Activated gamma-delta T cell treated with anti-CD3 and anti-CD28 coated beads, Interleukin-2, amount 50 U/mL, for 16 hours (primary cell): Measurements from ENCODE around the gene ZNF646.

Experiments used
- DNase-seq: peaks from one replicate; pipeline ENCODE4 v3.0.0-alpha.2; 2020; ENCODE audit warnings: low read depth

ZNF646 gene

GRCh38 chr16:31073970-31074813 lies at the start of gene ZNF646, which contains the start of gene ZNF668:
ZNF646 (plus strand) TSS chr16:31074422; CDS start chr16:31076325, 1,903 bp downstream.
ZNF668 (minus strand) TSS chr16:31074240; CDS start chr16:31064459, 9,781 bp downstream.
- peak; percentile 97 for DNase-seq

GRCh38 chr16:31025339-31025738 lies 48.9 kb upstream of the ZNF646 start:
- no peak for DNase-seq

- DNase-seq: no peak
Measured at GRCh38 chr16:31029272-31029671, 45.0 kb upstream of the ZNF646 start.

GRCh38 chr16:31031276-31031675 lies 42.9 kb upstream of the ZNF646 start:
- no peak for DNase-seq

- peak; percentile 95 for DNase-seq
Measured at GRCh38 chr16:31032736-31033708, 41.2 kb upstream of the ZNF646 start, which contains the start of gene STX4. STX4 (plus strand) TSS chr16:31033558; CDS start chr16:31033806, 248 bp downstream.

GRCh38 chr16:31033709-31034492 lies 40.3 kb upstream of the ZNF646 start:
- DNase-seq: peak; percentile 78

GRCh38 chr16:31036691-31037090 lies 37.5 kb upstream of the ZNF646 start:
- no peak for DNase-seq

GRCh38 chr16:31038993-31039392 lies 35.2 kb upstream of the ZNF646 start:
- no peak for DNase-seq

- DNase-seq: no peak
Measured at GRCh38 chr16:31042866-31043265, 31.4 kb upstream of the ZNF646 start.

GRCh38 chr16:31043352-31043751 lies 30.9 kb upstream of the ZNF646 start:
- DNase-seq: no peak

- DNase-seq: no peak
Measured at GRCh38 chr16:31043898-31044481, 30.2 kb upstream of the ZNF646 start.

GRCh38 chr16:31050280-31051030 lies 23.8 kb upstream of the ZNF646 start:
- no peak for DNase-seq

- no peak for DNase-seq
Measured at GRCh38 chr16:31052114-31052513, 22.1 kb upstream of the ZNF646 start.

- DNase-seq: no peak
Measured at GRCh38 chr16:31055613-31056012, 18.6 kb upstream of the ZNF646 start.

- no peak for DNase-seq
Measured at GRCh38 chr16:31061126-31061812, 13.0 kb upstream of the ZNF646 start.

GRCh38 chr16:31061813-31062440 lies 12.3 kb upstream of the ZNF646 start:
- DNase-seq: no peak

GRCh38 chr16:31063495-31063842 lies 10.8 kb upstream of the ZNF646 start:
- DNase-seq: no peak

- no peak for DNase-seq
Measured at GRCh38 chr16:31063843-31064611, 10.2 kb upstream of the ZNF646 start.
